Karpas-422 (cell line): ENCODE results near the gene F12. TPM values are rescaled to one million over a fixed set of nuclear protein-coding genes. Genes with fewer than 3 reads are reported as not detected.

ENCODE experiments used
- DNase-seq: peaks from one replicate; pipeline ENCODE4 v3.0.0-alpha.2; 2015
- H2AFZ ChIP-seq: fragments of 200-600 bp; sonication (generic); 2 replicates; pipeline ENCODE4 v1.6.1; 2014; ENCODE audit warnings: antibody characterized with exemption, low read length, mixed read lengths
- H3K27ac ChIP-seq: fragments of 200-600 bp; sonication (generic); 2 replicates; pipeline ENCODE4 v1.5.1; 2014; ENCODE audit warnings: mild to moderate bottlenecking, low read length, moderate library complexity
- H3K27me3 ChIP-seq: fragments of 200-600 bp; sonication (generic); 2 replicates; pipeline ENCODE4 v1.6.1; 2014; ENCODE audit warnings: low read length, mixed read lengths
- H3K36me3 ChIP-seq: fragments of 200-600 bp; sonication (generic); 2 replicates; pipeline ENCODE4 v1.6.1; 2014; ENCODE audit warnings: low read length, mixed read lengths; ENCODE audit not compliant: insufficient read depth
- H3K4me1 ChIP-seq: fragments of 200-600 bp; sonication (generic); 2 replicates; pipeline ENCODE4 v1.6.1; 2014; ENCODE audit warnings: mild to moderate bottlenecking, low read length, mixed read lengths
- H3K4me2 ChIP-seq: fragments of 200-600 bp; sonication (generic); 2 replicates; pipeline ENCODE4 v1.6.1; 2014; ENCODE audit warnings: low read length, low read depth, mild to moderate bottlenecking; ENCODE audit not compliant: poor library complexity, severe bottlenecking
- H3K4me3 ChIP-seq: fragments of 200-600 bp; sonication (generic); 2 replicates; pipeline ENCODE4 v1.5.1; 2014; ENCODE audit warnings: mild to moderate bottlenecking, antibody characterized with exemption, low read length, mixed read lengths
- H3K79me2 ChIP-seq: fragments of 200-600 bp; sonication (generic); 2 replicates; pipeline ENCODE4 v1.6.1; 2014; ENCODE audit warnings: mild to moderate bottlenecking, low read length, mixed read lengths
- H3K9ac ChIP-seq: fragments of 200-600 bp; sonication (generic); 2 replicates; pipeline ENCODE4 v1.6.0; 2014; ENCODE audit warnings: low read length
- H3K9me2 ChIP-seq: fragments of 200-600 bp; sonication (generic), shearing (Covaris generic); replicated peaks from 2 replicates; pipeline ENCODE4 v1.6.0; 2014; ENCODE audit warnings: mild to moderate bottlenecking, low read length, moderate library complexity; ENCODE audit not compliant: insufficient read depth
- H3K9me3 ChIP-seq: fragments of 300-700, 200-600 bp; sonication (generic); 2 replicates; pipeline ENCODE4 v1.6.1; 2014; ENCODE audit warnings: low read length, mixed read lengths
- H4K20me1 ChIP-seq: fragments of 200-600 bp; sonication (generic); 2 replicates; pipeline ENCODE4 v1.6.1; 2014; ENCODE audit warnings: mild to moderate bottlenecking, antibody characterized with exemption, low read length, low read depth; ENCODE audit not compliant: insufficient read depth
- total RNA-seq: library from RNA; depleted of rRNA; stranded (reverse); fragments of >200 nt; shearing (Covaris generic); gene quantifications from 2 replicates; pipeline ENCODE4 v1.2.3, GENCODE V29; 2014; ENCODE audit warnings: low replicate concordance

F12 gene
- total RNA-seq, 1 experiment from 2014 or later = 6.5 TPM

DNA sequence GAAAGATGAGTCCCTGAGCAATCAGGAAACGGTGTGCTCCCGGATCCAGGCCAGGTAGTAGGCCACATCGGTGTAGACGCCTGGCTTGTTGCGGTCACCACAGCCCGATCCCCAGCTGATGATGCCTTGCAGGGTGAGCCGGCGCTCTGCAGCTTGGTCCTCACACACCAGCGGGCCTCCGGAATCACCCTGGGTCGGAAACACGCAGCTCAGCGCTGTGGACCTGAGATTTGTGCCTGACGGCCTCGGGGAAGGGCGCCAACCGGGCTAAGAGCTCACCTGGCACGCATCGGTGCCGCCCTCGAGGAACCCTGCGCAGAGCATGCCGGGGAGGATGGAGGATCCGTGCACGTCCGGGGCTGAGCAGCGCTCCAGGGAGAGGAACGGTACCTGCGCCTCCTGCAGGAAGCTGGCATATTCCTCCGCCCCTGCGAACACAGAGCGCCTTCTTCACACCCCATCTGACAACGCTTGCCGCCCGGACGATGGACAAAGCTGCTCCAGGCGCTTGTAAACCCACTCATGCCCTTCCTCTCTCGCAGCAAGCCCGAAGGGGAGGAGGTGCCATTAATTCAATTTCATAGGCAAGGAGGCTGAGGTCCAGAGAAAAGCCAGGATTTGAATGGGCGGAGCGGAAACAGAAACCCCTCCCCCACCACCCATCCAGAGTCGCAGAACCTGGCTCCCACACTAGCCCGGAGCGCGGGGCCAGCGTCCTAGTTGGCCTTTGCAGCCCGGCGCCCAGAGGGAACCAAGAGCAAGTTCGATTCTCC, 6.9 kb downstream of the F12 start:
- Histone ChIP-seq H3K27ac (no peak overlapping the region), H3K27me3 (no peaks in the 10 kb centered on the region), H3K9me3 (no peaks in the 10 kb centered on the region), H3K4me3 (peak overlapping the region; percentile 73; the same call in 1 of the 2 replicates), H2AFZ (no peak overlapping the region), H3K36me3 (no peaks in the 10 kb centered on the region), H3K4me2 (peak overlapping the region; percentile 94), H4K20me1 (no peaks in the 10 kb centered on the region), H3K9ac (peak overlapping the region; percentile 64), H3K79me2 (no peaks in the 10 kb centered on the region), H3K4me1 (peaks cover 28% of the 10 kb centered on the region), H3K9me2 (no peaks in the 10 kb centered on the region)
- DNase-seq = no peak

DNA sequence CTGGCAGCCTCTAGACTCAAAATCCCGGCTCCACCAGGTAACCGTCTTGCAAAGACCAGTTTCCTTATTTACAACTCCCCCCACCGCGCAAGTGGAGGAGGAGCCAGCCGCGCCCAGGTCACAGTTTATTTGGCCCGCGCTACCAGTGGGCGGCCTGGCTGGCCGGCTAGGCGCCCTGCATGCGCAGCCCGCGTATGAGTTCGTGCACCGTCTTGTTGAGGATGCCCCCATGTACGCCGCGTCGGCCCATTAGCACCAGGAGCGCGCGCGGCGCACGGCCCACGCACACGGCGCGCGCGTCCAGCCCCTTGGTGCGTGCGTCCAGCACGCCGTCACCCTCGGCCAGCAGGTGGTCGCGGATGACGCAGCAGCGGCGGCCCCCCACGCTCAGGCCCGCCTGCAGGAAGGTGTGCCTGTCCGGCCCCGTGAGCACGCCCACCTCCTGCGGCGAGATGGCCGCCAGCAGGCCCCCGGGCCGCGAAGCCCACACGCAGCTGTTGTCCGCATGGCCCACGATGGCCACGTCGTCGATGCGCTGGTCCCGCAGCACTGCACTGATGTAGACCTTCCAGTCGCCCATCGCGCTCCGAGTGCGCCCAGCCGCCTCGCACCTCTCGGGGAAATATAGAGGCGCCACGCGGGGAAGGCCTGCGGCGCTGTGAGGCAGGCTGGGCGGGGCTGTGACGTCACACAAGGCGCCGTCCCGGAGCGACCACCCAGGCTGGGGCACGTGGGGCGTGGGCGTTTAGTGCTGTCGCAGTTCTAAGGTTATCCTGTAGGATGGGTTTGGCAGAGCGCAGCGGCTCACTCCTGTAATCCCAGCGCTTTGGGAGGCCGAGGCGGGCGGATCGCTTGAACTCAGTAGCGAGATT, 9.1 kb downstream of the F12 start, which contains the start of gene PFN3:
TSS of gene PFN3 (minus strand) at position 665 of the 872 bp plus-strand sequence. CDS start at position 580, 85 bp downstream.
- H3K4me2 ChIP-seq = no peak within 1 kb of the TSS
- H2AFZ ChIP-seq = no peak within 1 kb of the TSS
- H4K20me1 ChIP-seq = no peaks in the 10 kb centered on the region
- H3K27me3 ChIP-seq = no peaks in the 10 kb centered on the region
- H3K9ac ChIP-seq = no peak within 1 kb of the TSS
- no peak within 1 kb of the TSS for H3K27ac ChIP-seq
- no peaks in the 10 kb centered on the region for H3K9me2 ChIP-seq
- no peaks in the 10 kb centered on the region for H3K9me3 ChIP-seq
- H3K36me3 ChIP-seq = no peaks in the 10 kb centered on the region
- H3K4me3 ChIP-seq = no peak within 1 kb of the TSS
- no peak for DNase-seq
- H3K79me2 ChIP-seq = no peaks in the 10 kb centered on the region
- H3K4me1 ChIP-seq = peaks cover 25% of the 10 kb centered on the region

DNA sequence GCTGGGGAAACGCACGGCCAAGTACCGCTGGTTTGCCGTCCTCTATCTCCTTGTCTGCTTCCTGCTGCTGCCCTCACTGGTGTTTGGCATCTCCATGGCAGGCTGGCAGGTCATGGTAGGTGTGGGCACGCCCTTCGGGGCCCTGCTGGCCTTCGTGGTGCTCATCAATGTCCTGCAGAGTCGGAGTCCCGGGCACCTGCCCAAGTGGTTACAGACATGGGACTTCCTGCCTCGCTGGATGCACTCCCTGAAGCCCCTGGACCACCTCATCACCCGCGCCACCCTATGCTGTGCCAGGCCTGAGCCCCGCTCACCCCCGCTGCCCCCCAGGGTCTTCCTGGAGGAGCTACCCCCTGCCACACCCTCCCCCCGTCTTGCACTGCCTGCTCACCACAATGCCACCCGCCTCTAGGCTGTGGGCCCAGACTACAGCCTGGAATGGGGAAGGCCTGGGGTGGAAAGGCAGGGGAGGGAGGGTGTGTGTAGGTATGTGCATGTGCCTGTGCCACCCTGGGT, 11.4 kb downstream of the F12 start:
- Histone ChIP-seq H3K9me3 (no peaks in the 10 kb centered on the region), H3K4me1 (peaks cover 5% of the 10 kb centered on the region), H3K36me3 (no peaks in the 10 kb centered on the region), H3K9me2 (no peaks in the 10 kb centered on the region), H2AFZ (no peak overlapping the region), H3K9ac (no peak overlapping the region), H3K27ac (no peak overlapping the region), H3K27me3 (no peaks in the 10 kb centered on the region), H3K4me3 (no peak overlapping the region), H3K79me2 (no peaks in the 10 kb centered on the region), H4K20me1 (no peaks in the 10 kb centered on the region), H3K4me2 (no peak overlapping the region)
- no peak for DNase-seq

DNA sequence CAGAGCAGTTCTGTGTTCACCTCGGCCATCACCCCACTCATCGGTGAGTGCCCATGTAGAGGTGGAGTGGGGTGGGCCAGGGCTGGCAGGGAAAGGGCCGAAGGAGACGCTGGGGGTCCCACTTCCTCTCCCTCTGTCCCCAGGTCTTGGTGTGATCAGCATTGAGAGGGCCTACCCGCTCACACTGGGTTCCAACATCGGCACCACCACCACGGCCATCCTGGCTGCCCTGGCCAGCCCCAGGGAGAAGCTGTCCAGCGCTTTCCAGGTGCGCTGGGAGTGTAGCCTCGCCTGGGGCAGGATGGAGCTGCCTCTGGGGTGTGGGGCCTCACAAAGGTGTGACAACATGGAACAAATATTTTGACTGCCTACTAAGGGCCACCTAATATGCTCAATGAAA, 12.6 kb downstream of the F12 start:
- no peaks in the 10 kb centered on the region for H3K9me3 ChIP-seq
- no peaks in the 10 kb centered on the region for H3K27me3 ChIP-seq
- H3K4me2 ChIP-seq = no peak overlapping the region
- H3K79me2 ChIP-seq = no peaks in the 10 kb centered on the region
- no peak overlapping the region for H3K27ac ChIP-seq
- H4K20me1 ChIP-seq = no peaks in the 10 kb centered on the region
- H3K36me3 ChIP-seq = no peaks in the 10 kb centered on the region
- H3K4me3 ChIP-seq = no peak overlapping the region
- peaks cover 3% of the 10 kb centered on the region; the same call in 1 of the 2 replicates for H3K4me1 ChIP-seq
- H3K9ac ChIP-seq = no peak overlapping the region
- no peak for DNase-seq
- H3K9me2 ChIP-seq = no peaks in the 10 kb centered on the region
- no peak overlapping the region for H2AFZ ChIP-seq

DNA sequence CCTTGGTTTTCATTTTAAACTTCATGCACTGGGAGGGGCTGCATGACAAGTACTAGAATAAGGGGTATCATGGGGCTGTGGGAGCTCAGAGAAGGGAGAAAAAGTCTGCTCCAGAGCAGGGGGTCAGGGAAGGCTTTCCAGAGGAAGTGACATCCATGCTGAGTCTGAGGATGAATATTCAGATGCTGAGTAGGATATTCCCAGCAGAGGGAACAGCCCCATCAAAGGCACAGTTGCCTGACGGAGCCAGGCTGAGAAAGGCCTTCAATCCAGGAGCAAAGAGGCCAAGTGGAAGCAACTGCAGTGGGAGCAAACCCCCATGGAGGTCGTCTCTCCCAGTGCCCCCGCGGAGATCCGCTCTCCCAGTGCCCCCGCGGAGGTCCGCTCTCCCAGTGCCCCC, 13.3 kb downstream of the F12 start:
- no peak overlapping the region for H3K9ac ChIP-seq
- H3K9me3 ChIP-seq = no peaks in the 10 kb centered on the region
- H3K79me2 ChIP-seq = no peaks in the 10 kb centered on the region

DNA sequence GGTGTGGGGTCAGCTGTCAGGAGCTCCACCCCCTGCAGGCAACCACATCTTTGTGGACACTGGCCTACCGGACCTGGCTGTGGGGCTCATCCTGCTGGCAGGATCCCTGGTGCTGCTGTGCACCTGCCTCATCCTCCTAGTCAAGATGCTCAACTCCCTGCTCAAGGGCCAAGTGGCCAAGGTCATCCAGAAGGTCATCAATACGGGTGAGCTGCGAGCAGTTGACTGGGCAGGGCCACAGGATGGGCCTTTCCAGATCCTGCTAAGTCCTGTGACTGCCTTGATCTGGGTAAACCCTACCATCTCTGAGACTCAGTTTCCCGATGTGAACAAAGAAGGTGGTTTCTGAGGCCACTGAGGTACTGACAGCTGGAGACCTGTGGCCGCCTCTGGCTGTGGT, 15.4 kb downstream of the F12 start:
- Histone ChIP-seq H3K79me2 (no peaks in the 10 kb centered on the region), H3K27ac (no peak overlapping the region), H3K9ac (no peak overlapping the region), H3K4me1 (peaks cover 17% of the 10 kb centered on the region), H3K4me3 (no peak overlapping the region), H3K36me3 (no peaks in the 10 kb centered on the region), H2AFZ (no peak overlapping the region), H3K4me2 (no peak overlapping the region), H3K9me2 (no peaks in the 10 kb centered on the region), H3K27me3 (no peaks in the 10 kb centered on the region), H4K20me1 (no peaks in the 10 kb centered on the region), H3K9me3 (no peaks in the 10 kb centered on the region)
- DNase-seq = no peak

More for the DNA sequence above, 13.3 kb downstream of the F12 start:
- peaks cover 3% of the 10 kb centered on the region; the same call in 1 of the 2 replicates for H3K4me1 ChIP-seq
- H3K27ac ChIP-seq = no peak overlapping the region
- DNase-seq = no peak
- H3K4me3 ChIP-seq = no peak overlapping the region
- H3K4me2 ChIP-seq = no peak overlapping the region
- H3K36me3 ChIP-seq = no peaks in the 10 kb centered on the region
- no peak overlapping the region for H2AFZ ChIP-seq
- no peaks in the 10 kb centered on the region for H4K20me1 ChIP-seq
- H3K9me2 ChIP-seq = no peaks in the 10 kb centered on the region
- H3K27me3 ChIP-seq = no peaks in the 10 kb centered on the region

DNA sequence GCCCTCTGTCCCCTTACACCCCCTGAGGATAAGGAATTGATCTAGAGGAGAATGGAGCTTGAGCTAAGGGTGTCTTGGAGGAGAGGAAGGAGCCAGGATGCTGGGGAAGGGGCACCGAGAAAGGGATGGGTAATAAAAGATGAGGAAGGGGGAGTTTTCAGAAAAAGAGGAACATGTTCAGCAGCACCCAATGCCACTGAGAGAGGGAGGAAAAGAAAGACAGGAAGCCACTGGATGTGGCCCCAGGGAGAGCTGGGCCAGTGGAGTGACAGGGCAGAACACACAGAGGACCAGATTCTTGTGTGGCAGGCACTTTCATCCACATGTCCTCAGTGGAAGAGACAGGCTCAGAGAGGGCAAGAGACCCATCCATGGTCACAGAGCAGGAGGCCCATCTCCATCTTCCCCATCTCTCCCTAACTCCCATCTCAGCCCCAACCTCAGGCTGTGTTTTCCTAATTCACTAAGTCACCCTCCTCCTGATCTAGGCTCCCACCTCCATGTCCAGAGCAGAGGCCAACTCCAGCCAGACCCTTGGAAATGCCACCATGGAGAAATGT, 16.1 kb downstream of the F12 start:
- no peak overlapping the region for H3K4me3 ChIP-seq
- H2AFZ ChIP-seq = no peak overlapping the region
- H3K4me2 ChIP-seq = no peak overlapping the region
- DNase-seq = no peak
- no peaks in the 10 kb centered on the region for H3K27me3 ChIP-seq
- H3K9me2 ChIP-seq = no peaks in the 10 kb centered on the region
- H3K9me3 ChIP-seq = no peaks in the 10 kb centered on the region
- H3K36me3 ChIP-seq = no peaks in the 10 kb centered on the region
- no peak overlapping the region for H3K9ac ChIP-seq
- H4K20me1 ChIP-seq = no peaks in the 10 kb centered on the region
- peaks cover 24% of the 10 kb centered on the region for H3K4me1 ChIP-seq
- no peak overlapping the region for H3K27ac ChIP-seq
- H3K79me2 ChIP-seq = no peaks in the 10 kb centered on the region

DNA sequence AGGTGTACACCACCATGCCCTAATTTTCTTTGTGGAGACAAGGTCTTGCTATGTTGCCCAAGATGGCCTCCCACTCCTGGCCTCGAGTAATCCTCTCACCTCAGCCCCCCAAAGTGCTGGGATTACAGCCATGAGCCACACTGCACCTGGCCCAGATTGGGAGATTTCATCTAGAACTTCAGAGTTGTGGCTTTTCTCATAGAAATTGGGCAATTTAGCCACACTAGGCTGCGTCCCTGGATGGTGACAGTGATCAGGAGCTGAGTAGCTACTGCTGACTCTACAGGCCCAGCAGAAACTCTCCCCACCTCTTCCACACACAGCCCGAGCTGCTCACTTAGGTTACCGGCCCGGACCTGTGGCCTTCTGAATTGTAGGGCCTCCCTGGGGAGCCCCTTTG, 16.6 kb downstream of the F12 start:
- no peak for DNase-seq
- Histone ChIP-seq H3K9me2 (no peaks in the 10 kb centered on the region), H3K4me1 (peaks cover 29% of the 10 kb centered on the region), H3K4me3 (no peak overlapping the region), H3K79me2 (no peaks in the 10 kb centered on the region), H3K27me3 (no peaks in the 10 kb centered on the region), H2AFZ (no peak overlapping the region), H3K36me3 (no peaks in the 10 kb centered on the region), H3K9me3 (no peaks in the 10 kb centered on the region), H3K4me2 (no peak overlapping the region), H4K20me1 (no peaks in the 10 kb centered on the region), H3K9ac (no peak overlapping the region), H3K27ac (no peak overlapping the region)
